ENCODE results near the gene CXCR3.
A peak's percentile ranks its signal among the peaks of the same experiment; 100 is the strongest.
"Not testable (repeated sequence)": the region's sequence is repeated elsewhere in the genome, so short reads cannot be mapped to it uniquely, and the experiment has no call there.

CXCR3 gene

DNA sequence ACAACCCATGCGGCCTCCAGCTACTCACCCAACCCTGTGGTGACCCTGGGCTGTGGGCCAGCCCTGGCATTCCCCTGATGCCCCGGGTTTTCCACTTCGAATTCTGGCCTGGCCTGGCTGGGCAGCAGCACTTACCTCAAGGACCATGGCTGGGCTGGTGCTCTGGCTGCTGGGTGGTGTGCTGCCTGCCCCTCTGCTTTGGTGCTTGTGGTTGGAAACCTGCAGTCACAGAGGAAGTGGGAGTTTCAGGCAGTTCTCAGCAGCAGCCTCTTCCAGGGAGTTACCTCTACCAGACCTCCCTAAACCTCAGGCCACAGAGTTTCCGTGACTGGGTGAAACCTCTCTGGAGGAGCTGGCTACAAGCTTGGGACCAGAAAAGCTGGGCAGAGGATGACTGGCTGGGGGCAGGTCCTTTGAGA lies at the start of gene CXCR3:
CXCR3 (minus strand) TSS at position 209 of the 419 bp plus-strand sequence; CDS start at position 147, 62 bp downstream.
- no peak for DNase-seq

DNA sequence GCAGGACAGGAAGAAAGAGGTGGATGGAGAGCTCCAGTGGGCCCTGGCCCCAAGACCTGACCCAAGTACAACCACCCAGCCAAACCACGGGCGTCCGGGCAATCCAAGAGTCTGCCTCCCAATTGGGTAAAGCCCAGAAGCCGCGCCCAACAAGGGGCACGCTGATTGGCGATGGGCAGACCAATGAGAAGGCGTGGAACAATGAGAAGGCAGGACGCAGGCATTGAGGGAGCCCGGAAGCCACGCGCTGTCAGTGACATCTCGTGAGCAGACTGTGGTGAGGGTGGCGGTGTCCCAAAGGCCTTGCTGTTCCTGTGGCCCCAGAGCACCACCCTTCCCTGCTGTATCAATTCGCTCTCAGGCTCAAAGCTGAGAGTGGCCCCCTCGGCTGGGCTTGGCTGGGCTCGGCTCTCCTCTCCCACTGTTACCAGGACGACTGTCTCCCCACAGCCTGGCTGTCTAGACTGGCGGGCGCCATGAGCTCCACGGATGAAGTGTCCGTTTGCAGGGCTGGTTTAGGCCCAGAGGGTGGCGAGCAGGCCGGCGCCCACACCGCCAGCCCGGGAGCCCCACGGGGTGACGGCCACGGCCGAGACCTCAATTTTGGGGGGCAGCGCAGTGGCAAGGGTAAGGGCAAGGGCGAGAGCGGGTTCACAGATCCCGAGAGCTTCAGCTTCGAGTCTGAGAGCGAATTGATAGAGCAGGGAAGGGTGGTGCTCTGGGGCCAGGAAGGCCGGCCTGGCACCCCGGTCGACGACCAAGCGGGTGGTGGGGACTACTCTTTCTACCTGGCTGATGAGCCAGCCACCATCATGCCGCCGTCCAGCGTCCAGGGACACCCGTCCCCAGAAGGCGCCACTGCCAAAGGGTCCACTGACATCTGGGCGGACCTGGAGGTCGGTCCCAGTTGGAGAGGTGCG lies 49.3 kb upstream of the CXCR3 start, which contains the start of gene LOC101059915:
LOC101059915 (plus strand) TSS at position 219 of the 920 bp plus-strand sequence.
- no peak for DNase-seq

DNA sequence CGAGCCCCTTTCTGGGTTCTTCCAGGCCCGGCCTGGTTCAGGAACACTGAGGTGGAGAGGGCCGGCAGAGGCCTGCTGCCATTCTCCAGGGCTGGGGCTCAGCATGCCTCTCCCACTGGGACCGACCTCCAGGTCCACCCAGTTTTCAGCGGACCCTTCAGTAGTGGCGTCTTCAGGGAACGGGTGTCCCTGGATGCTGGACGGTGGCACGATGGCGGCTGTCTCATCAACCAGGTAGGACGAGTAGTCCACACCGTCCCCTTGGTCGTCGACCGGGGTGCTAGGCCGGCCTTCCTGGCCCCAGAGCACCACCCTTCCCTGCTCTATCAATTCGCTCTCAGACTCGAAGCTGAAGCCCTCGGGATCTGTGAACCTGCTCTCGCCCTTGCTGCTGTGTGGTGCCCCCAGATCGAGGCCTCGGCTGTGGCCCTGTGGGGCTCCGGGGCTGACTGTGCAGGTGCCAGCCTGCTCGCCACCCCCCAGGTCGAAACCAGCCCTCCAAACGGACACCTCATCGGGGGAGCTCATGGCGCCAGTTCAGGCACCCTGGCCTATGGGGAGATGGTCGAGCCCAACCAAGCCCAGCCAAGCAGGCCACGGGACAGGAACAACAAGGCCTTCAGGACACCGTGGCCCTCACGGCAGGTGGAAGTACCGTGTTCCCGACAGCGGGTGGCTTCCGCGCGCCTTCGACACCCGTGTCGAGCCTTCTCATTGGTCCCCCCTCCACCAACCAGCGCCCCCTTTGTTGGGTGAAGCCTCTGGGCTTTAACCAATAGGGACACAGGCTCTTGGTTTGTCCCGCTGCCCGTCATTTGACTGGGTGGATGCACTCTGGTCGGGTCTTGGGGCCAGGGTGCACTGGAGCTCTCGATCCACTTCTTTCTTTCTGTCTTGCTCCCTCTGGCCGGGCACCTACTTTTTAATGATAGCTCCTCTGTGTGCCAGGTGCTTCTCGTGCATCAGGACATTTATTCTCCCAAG lies 48.2 kb upstream of the CXCR3 start:
- DNase-seq = no peak

DNA sequence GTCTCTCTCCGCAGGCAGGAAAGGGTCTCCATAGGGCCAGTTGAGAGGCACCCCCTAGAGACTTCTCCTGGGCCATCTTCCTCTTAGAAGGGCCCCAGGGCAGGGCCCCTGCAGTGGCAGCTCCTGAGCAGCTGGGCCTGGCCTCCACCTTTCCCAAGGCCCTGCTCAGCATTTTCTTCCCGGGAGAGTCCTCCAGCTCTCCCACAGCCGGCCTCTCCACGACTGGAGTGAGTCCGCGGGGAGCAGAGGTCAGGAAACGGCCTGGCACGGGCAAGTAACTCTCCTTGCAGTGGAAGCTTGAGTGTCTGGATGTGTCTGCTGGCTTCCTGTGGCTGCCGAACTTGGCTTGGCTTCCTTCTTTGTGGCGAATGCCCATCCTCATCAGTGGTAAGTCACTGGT lies 47.4 kb upstream of the CXCR3 start:
- no peak for DNase-seq

DNA sequence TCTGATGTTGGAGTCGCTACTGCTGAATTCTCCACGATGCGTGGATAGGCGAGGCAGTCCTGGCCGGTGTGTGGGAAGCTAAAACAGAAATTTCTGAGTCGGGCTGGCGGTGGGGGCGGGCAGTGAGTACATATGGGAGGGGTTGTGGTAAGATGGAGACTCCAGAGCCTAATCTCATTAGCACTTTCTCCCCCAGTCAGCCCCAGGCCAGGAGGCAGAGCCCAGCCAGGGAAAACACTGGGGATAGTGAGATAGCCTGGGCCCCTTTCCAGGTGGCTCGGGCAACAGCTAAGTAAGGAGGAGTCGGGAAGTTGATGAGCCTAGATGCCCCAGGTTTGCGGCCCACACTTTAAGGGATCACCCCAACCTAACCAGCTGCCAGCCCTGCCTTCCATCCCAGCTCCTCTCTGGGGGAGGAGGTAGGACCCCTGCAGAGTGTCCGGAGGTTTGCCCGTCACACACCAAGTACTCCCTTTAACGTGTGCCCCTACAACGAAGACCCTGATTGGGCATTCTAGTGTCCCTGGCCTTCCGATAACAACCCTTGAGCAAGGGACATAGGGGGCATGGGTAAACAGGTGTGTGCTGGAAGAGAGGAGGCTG lies 46.7 kb upstream of the CXCR3 start:
- DNase-seq = no peak

DNA sequence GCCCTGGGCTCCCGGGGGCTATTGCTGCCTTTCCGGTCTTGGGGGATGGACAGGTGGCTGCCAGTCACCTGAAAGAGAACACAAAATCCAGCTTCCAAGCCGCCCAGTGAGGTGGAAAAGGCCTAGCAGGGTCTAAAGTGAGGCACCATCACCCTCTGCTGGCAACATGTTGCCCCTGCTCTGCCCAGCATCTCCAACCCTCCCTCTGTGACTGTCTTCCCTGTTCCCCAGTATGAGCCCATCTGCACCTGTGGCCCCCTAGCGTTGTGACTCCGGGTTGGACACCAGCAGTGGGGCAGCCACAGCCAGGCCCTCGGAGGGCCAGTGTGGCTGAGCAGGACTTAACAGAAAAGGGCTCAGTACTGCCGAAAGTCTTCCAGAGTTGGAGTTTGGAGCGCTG lies 45.9 kb upstream of the CXCR3 start:
- DNase-seq = not testable (repeated sequence)

DNA sequence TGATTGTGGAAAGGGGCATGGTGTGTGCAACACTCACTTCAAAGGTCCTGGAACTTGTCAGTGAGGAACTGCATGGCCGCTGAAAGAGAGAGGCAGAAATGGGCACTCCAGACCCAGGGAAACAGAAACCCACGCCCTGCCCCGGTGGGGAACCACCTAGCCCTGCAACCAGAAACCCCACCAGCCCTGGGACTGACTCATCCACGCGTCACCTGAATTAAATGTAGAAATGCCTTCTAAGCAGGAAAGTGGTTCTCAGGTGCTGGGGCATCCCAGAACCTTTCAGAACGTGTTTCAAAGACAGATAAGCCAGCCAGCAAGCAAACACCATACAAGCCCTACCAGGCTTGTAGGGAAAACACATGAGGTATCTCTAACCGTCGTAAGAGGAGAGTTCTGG lies 44.9 kb upstream of the CXCR3 start:
- not testable (repeated sequence) for DNase-seq

DNA sequence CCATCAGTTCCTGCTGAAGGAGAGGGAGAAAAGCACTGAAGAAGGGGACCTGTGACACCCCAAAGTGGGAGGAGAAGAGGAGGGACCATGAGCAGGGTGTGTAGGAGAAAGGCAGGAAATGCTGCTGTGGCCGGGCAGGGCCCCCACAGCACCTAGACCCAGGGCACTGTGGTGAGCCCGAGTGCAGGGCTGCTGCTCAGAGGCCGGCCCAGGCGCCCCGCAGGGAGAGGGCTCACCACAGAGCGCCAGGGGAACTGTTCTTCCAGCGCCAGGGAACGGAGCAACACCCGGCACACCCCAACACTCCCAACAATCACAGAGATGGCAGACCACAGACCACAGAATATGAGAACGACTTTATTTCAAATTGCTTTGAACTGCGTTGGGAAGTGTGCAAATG lies 44.3 kb upstream of the CXCR3 start:
- not testable (repeated sequence) for DNase-seq

DNA sequence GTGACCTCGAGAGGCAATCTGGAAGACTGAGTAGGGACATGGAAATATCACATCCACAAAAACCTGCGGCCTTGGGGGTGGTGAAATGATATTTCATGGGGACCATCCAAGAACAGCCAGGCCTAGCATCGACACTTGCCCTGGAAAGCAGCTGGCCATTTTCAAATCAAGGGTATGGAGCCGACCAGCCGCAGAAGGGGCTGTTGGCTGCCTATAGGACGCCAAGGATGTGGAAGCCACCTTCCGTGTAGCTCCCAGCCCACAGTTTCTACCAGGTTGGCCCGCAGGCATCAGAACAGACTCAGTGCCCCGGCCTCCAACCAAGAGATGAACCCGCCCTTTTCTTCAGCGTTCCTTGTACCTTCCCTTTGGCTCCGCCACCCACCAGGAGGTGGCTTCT lies 43.6 kb upstream of the CXCR3 start:
- no peak for DNase-seq

DNA sequence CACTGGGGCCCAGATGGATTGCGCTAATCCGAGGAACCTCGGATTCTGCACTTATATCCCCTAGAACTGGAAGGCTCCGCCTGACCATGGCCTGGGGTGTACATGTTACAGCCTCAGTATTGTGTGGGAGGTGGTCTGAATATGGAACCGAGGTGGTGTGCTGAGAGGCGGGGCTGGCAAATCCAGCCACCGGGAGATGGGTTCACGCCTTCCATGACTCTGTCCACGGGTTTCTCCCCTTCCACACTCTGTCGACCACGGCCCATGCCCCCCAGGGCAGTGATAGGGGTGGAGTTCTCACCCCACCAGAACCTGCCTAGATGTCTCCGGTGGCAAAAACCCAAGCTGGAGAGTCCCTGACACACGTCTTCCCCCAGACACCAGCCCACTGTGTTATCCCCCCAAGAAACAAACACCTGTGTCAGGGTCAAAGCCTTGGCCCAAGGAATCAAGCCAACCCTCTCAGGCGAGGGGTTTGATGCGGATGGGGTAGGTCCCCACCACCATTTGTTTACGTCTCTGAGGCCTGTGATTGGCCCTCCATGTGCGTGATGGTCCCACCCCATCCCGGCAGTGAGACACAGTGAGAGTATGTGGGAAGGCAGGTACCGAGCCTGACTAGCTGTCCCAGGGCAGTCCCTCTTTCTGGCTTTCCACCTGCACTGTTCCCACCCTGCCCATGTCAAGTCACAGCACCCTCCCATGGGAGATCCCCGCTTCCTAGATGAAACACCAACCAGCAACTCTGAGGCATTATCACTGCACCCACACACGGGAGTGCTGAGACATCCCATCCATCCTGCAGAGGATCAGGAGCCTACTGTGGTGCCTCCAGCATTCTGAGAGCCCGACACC lies 42.5 kb upstream of the CXCR3 start:
- DNase-seq = no peak

DNA sequence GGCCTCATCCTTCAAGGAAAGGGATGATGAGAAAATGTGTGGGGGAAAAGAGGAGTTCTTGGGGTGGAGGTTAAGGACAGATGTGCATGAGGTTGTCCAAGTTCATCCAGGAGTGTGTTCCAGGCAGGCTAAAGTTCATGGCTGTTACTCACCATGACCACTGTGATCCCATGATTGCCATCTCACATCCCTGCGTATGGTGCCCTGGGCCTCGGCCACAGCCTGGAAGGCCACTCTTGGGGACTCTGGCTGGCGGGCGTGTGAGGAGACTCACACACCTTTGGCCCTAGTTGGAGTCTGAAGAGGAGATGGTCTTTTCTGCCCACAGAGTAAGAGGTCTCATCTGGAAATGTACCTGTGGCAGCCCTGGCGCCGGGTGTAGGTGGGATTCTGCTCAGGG lies 41.6 kb upstream of the CXCR3 start:
- DNase-seq = no peak

DNA sequence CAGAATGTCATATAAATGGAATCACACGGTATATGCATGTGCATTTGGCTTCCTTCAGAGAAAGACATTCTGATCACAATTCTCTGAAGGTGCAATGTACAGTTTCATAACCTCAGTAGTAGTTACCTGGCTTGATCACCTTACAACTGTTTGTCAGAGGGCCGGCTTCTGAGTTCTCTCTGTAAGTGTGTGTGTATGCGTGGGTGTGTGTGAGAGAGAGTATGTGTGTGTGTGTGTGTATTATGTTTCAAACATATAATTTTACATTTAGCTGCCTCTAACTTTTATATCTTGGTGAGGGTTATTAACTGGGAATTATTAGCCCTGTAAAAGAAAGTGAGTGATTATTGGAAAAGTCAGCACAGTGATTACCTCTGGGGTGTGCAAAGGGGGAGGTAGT lies 41.0 kb upstream of the CXCR3 start:
- no peak for DNase-seq

DNA sequence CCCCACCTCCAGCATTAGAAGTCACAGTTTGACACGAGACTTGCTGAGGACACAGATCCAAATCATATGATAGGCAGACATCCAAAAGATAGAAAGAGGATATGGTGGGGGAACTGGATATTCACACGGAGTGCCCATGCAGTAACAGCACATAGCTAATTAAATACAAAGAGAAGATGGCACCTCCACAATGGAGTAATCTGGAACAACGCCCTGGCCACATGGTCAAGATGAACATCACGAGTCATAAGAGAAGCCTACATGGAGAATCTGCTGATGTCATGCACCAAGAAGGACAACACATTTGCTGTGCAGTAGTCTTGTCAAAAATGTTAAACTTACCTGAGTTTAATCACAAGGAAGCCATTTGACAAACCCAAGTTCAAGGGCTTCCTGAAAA lies 39.0 kb upstream of the CXCR3 start:
- DNase-seq = no peak

DNA sequence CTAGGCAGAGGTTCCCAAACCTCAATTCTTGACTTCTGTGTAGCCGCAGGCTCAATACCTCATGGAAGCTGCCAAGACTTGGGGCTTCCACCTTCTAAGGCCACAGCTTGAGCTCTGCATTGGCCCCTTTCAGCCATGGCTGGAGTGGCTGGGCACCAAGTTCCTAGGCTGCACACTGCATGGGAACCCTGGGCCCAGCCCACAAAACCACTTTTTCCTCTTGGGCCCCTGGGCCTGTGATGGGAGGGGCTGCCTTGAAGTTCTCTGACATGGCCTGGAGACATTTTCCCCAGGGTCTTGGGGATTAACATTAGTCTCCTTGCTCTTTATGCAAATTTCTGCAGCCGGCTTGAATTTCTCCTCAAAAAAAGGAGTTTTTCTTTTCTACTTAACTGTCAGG lies 35.0 kb upstream of the CXCR3 start:
- no peak for DNase-seq

DNA sequence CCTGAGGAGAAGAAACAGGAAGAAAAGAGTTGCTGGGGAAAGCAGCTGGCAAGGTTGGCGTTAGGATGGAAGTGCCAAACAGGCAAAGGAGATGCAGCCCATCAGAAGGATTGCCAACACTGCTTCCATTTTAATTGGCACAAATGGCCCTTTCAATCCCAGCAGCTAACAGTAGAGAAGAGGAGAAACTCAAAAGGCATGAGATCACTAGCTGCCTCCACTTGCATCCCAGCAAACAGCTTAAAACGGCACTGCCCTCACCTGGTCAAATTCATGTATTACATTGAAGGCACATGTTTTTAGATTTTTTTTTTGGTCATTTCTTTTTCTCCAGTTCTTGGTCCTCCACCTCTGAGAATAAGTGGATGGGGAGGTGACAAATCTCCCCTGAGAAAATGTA lies 34.1 kb upstream of the CXCR3 start:
- peak; percentile 48 for DNase-seq

DNA sequence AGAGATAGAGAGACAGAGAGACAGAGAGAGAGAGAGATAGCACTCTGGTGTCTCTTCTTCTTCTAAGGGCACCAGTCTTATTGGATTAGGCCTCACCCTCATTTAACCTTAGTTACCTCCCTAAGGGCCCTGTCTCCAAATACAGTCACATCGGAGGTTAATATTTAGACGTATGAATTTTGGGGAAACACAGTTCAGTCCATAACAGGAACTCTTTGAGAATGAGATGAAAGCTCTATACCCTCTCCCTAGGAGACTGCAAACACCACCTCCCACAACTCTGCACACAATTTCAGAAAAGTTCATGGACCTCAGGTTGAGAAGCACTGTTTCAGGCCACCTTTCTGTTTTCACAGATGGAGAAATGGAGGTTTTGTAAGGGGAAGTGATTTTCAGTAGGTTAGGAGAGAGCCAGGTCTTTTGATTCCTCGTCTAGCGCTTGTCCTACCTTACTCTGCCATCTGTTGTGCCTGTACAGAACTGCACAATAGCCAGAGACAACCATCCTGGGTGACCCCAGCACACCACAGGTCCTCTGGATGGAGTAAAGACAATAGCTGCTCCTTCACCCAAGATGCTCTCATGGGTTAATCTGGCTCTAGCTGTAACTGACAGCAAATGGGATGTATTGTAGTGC lies 32.1 kb upstream of the CXCR3 start:
- no peak for DNase-seq

DNA sequence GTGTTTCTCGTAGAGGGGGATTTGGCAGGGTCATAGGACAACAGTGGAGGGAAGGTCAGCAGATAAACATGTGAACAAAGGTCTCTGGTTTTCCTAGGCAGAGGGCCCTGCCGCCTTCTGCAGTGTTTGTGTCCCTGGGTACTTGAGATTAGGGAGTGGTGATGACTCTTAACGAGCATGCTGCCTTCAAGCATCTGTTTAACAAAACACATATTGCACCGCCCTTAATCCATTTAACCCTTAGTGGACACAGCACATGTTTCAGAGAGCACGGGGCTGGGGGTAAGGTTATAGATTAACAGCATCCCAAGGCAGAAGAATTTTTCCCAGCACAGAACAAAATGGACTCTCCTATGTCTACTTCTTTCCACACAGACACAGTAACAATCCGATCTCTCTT lies 26.1 kb upstream of the CXCR3 start:
- not testable (repeated sequence) for DNase-seq

DNA sequence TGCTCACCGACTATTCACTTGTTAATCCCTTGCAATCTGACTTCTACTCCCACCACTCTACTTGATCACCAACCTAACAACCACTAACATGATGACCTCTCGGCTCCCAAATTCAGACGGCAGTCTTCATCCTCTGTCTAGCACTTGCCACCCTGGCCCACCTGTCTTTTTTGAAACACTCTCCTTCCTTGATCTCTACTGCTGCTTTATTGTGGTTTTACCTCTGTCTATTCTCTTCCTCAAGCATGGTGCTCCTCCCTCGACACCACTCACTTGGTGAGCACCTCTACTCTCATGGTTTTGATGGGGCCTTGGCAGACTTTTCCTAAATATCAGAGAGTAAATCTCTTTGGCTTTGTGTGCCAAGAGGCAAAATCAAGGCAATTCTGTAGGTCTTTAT lies 21.7 kb upstream of the CXCR3 start:
- no peak for DNase-seq

DNA sequence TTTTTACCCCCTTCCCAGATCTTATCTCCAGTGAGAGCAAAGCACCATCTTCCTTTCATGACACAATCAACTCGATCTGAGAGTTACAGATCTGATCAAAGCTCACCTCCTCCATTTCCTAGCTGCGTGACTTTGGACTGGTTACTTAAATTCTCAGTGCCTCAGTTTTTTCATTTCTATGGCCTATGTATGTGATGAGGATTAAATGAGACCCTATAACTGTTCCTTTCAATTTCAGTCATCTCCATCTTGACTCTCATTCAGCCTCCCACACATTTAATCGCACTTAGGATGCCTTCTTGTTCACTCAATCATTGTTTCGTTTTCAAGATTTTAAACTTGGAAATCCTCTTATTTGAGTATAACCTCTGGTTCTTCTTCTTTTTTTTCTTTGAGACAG lies 20.1 kb upstream of the CXCR3 start:
- no peak for DNase-seq

DNA sequence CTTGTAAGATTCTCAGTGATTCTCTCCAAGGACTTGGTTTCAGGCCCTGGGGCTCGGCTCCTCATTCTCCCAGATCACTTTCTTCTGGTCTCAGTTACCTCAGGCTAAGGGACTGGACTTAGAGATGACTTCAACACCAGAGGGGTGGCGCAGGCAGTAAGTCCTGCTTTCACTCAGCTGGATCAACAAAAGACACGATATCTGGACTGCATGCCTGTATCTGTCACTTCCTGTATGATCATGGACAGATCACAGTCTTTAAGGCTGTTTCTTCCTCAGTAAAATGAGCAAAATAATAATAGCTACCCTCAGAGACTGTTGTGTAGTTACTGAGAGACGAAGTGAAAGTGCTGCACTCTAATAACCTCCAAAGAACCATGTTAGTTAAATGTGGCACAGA lies 19.5 kb upstream of the CXCR3 start:
- no peak for DNase-seq

DNA sequence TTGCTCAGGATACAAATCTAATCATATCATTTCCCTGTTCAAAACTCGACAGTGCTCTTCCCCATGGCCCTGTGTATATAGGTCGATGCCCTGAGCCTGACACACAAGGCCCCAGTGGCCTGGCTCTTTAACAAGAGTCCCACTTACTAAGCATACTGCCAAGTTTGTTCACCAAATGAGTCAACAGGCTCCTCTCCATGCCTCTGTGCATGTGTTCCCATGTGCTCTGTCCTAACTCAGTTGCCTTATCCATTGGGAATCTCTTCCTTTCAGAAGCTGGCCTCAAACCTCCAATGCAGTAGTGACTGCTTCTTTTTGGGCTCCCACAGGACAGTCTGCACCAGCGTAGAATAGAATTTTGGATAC lies 18.9 kb upstream of the CXCR3 start:
- DNase-seq = no peak
